BE2C (cell line): ENCODE data around the gene DISC1.
A peak's percentile ranks its signal among the peaks of the same experiment; 100 is the strongest.

Experiments used
- DNase-seq: peaks from one replicate; pipeline ENCODE4 v3.0.0-alpha.2; 2020
- H3K27me3 ChIP-seq: fragments of 250-450 bp; sonication (Bioruptor Pico); 2 replicates; pipeline ENCODE4 v1.5.1; 2020; ENCODE audit warnings: mild to moderate bottlenecking
- H3K36me3 ChIP-seq: fragments of 250-450 bp; sonication (Bioruptor Pico); 2 replicates; pipeline ENCODE4 v1.5.1; 2020; ENCODE audit warnings: mild to moderate bottlenecking
- H3K4me1 ChIP-seq: fragments of 250-450 bp; sonication (Bioruptor Pico); 2 replicates; pipeline ENCODE4 v1.5.1; 2020
- H3K4me3 ChIP-seq: 2 replicates; pipeline ENCODE4 v1.5.1; 2011; ENCODE audit warnings: low read depth, low read length
- H3K9me3 ChIP-seq: fragments of 250-450 bp; sonication (Bioruptor Pico); 2 replicates; pipeline ENCODE4 v1.5.1; 2020
- CTCF ChIP-seq: IDR thresholded peaks from 2 replicates; pipeline ENCODE4 v1.5.1; 2012; ENCODE audit warnings: mild to moderate bottlenecking, low read depth, low read length

The DISC1 gene

DNA sequence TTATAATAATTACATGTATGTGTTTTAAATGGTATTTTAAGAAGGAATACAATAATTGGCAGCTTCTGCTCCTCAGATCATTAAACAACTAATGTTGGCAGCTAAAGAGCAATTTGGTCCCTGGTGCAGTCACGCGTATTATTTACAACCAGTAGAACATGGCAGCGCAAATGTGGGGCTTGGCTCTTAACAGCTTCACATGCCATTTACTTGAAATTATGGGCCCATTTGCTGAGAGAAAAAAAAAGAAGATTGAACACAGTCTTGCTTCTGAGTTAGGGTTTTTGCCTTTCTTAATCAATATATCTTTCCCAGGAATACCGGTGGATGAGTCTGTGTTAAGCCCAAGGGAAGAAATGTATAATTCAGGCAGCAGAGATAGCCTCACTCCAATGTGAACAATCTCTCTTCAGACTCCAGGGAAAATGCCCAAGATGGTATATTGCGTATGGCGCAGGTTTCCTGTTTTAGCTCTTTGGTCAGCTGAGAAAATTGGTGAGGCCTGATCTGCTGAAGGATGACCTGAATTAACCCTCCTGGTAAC lies 174.5 kb downstream of the DISC1 start:
- no peaks in the 10 kb centered on the region for H3K27me3 ChIP-seq
- no peaks in the 10 kb centered on the region; the same call in 1 of the 2 replicates for H3K4me1 ChIP-seq
- H3K4me3 ChIP-seq = no peak overlapping the region
- no peak for TF ChIP-seq CTCF
- no peaks in the 10 kb centered on the region for H3K9me3 ChIP-seq
- no peak for DNase-seq
- no peaks in the 10 kb centered on the region for H3K36me3 ChIP-seq

DNA sequence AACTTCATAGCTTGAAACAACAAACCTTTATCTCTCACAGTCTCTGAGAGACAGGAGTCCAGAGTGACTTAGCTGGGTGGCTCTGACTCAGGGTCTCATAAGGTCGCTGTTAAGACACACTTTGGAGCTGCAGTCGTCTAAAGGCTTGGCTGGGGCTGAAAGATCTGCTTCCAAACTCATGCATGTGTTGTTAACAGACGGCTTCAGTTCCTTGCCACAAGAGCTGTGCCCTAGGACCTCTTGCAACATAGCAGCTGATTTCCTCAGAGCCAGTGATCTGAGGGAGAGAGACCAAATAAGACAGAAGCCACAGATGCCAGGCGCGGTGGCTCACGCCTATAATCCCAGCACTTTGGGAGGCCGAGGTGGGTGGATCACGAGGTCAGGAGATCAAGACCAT lies 176.8 kb downstream of the DISC1 start:
- H3K36me3 ChIP-seq = no peaks in the 10 kb centered on the region

DNA sequence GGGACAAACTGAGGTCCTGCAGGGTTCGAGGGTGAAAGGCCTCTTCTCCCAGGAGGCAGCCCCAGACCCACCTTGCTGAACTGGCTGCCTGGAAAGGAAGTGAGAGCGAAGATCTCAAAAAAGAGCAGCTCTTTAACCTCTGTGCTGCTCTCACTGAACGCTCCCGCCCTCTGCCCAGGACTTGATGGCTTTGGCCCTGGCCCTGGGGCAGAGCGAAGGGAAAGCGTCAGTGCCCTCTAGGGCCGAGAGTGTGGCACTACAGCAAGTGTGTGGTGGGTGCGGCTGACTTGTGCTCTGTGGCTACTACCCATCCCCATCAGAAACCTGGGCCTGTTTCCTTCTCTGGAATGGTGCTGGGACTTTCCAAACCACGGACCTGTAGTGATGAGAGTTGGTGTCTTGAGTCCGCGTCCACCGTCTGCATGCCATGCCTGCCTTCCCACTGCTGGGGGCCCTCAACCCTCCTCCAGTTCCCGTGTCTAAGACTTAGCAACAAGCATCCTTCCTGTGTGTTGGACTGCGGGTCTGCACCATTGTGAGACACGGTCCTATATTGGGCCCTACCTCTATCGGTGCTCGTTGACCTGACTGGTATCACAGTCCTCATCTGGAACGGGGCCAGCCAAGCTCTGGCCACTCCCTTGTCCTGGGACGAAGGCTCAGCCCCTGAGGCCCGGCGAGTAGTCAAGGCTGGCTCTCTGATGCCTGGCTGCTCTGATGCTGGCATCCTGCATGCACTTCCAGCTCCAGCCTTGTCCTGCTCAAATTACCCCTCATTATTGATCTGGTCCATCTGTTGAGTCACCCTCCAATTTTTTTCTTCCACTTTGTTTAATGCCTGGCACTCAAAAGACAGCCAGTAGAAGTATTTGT lies 180.3 kb downstream of the DISC1 start:
- peak; percentile 77 for DNase-seq
- Histone ChIP-seq H3K4me3 (no peak overlapping the region), H3K36me3 (no peaks in the 10 kb centered on the region), H3K27me3 (no peaks in the 10 kb centered on the region), H3K4me1 (no peaks in the 10 kb centered on the region), H3K9me3 (no peaks in the 10 kb centered on the region)
- peak; percentile 86 for TF ChIP-seq CTCF

More for the DNA sequence above, 176.8 kb downstream of the DISC1 start:
- no peaks in the 10 kb centered on the region for H3K27me3 ChIP-seq
- no peak for TF ChIP-seq CTCF
- no peaks in the 10 kb centered on the region for H3K9me3 ChIP-seq
- no peaks in the 10 kb centered on the region; the same call in 1 of the 2 replicates for H3K4me1 ChIP-seq
- DNase-seq = no peak
- no peak overlapping the region for H3K4me3 ChIP-seq

GRCh38 chr1:231807541-231807940 lies 181.0 kb downstream of the DISC1 start:
- Histone ChIP-seq H3K36me3 (no peaks in the 10 kb centered on the region), H3K4me3 (no peak overlapping the region), H3K27me3 (no peaks in the 10 kb centered on the region), H3K9me3 (no peaks in the 10 kb centered on the region), H3K4me1 (no peaks in the 10 kb centered on the region)
- no peak for TF ChIP-seq CTCF
- no peak for DNase-seq

GRCh38 chr1:231808116-231808515 lies 181.5 kb downstream of the DISC1 start:
- H3K27me3 ChIP-seq = no peaks in the 10 kb centered on the region
- no peak for DNase-seq
- no peaks in the 10 kb centered on the region for H3K4me1 ChIP-seq
- TF ChIP-seq CTCF = no peak
- no peak overlapping the region for H3K4me3 ChIP-seq
- no peaks in the 10 kb centered on the region for H3K36me3 ChIP-seq
- no peaks in the 10 kb centered on the region for H3K9me3 ChIP-seq

GRCh38 chr1:231808990-231809389 lies 182.4 kb downstream of the DISC1 start:
- DNase-seq = no peak
- no peak overlapping the region for H3K4me3 ChIP-seq
- H3K9me3 ChIP-seq = no peaks in the 10 kb centered on the region
- H3K4me1 ChIP-seq = no peaks in the 10 kb centered on the region
- no peaks in the 10 kb centered on the region for H3K27me3 ChIP-seq
- no peaks in the 10 kb centered on the region for H3K36me3 ChIP-seq
- no peak for TF ChIP-seq CTCF
